CD4-positive, alpha-beta T cell treated with Interleukin-4 for 4 hours (primary cell): ENCODE data around the gene CDYL.

ENCODE experiments used
- DNase-seq: peaks from one replicate; pipeline ENCODE4 v3.0.0-alpha.2; 2020

CDYL gene

GRCh38 chr6:4885341-4885933, 109.2 kb downstream of the CDYL start:
- no peak for DNase-seq

DNA sequence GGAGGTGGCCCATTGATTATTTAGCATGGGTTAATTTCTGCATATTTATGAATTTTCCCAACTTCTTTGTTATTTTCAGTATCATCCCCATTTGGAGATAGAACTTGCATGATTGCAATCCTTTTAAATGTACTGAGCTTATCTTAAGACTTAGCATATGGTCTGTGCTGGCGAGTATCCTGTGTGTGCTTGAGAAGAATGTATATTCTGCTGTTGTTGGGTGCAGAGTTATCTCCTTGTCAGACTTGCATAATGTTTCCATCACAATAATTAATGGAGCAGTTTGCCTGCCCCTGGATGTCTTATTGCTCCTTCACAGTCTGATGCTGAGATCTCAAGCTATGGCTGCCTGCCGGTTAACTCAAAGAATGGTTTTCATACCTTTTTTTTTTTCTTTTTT, 112.6 kb downstream of the CDYL start:
- DNase-seq, result no peak

DNA sequence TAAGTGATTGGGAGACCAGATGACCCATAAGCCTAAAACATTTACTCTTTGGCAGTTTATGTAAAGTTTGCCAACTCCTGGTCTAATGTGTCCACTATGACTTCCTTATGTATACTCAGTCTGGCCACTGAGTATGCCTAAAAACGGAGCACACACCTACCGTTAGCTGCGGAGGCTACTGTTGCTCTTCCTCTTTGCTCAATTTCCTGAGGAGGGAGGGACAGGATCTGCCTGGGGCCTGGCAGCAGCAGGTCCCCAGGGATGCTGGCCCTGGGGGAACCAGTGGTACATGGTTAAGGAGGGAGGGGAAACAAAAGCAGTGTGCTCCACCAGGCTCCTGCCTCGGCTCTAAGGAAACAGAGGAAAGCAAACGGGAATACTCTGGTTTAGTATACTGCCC, 113.5 kb downstream of the CDYL start:
- DNase-seq, result no peak

GRCh38 chr6:4890191-4890590, 114.0 kb downstream of the CDYL start:
- no peak for DNase-seq

DNA sequence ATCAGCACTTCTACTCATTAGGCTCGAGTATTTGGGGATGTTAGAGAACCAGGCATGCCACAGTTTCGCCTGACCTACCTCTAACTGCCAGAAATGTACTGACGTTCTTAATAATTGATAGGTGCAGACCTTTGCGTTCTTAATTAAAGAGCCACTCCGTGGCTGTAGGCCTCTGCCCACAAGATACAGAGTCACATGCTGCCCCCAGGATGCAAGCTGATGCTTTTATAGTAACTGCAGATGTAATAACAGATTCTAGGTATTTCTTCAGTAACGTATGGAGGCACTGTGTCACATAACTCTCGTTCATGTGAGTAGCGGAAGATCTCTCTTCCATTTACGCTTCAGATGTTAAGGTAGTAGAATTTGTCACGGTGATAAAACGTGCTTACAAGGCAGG, 114.4 kb downstream of the CDYL start:
- no peak for DNase-seq

- no peak for DNase-seq
Measured at GRCh38 chr6:4891141-4891540, 114.9 kb downstream of the CDYL start.

DNA sequence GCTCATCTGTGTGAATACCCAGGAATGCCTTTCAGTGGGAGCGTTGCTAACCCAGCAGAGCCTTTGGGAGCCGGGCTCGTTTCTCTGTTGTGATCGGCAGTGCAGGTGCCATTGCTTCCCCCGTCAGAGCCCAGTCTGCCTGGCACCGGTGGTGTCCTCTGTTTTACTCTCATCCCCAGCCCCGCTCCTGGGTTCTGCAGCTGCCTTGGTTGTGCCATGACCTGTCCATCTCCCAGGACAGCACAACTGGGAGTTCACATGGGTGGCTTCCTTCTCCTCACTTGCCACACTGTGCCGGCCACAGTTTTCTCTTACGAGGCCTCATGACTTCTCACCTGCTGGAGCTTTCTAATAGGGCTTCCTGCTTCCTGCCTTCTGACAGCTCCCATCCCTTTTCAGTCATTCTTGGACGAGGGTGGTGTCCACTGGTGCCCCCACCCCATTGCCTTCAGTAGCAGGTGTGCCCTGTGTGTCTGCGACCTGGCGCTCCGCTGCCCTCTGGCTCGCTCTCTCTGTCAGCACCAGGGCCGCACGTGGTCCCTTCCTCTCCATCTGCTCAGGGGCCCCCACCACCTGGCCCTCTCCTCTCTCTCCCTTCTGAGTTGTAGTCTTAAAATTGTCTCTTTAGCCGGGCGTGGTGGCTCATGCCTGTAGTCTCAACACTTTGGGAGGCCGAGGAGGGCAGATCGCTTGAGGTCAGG, 116.7 kb downstream of the CDYL start:
- no peak for DNase-seq

- DNase-seq, result no peak
Measured at GRCh38 chr6:4894049-4894448, 117.8 kb downstream of the CDYL start.

GRCh38 chr6:4895971-4896370, 119.8 kb downstream of the CDYL start:
- DNase-seq, result no peak

- DNase-seq, result no peak
Measured at GRCh38 chr6:4896401-4896800, 120.2 kb downstream of the CDYL start.

DNA sequence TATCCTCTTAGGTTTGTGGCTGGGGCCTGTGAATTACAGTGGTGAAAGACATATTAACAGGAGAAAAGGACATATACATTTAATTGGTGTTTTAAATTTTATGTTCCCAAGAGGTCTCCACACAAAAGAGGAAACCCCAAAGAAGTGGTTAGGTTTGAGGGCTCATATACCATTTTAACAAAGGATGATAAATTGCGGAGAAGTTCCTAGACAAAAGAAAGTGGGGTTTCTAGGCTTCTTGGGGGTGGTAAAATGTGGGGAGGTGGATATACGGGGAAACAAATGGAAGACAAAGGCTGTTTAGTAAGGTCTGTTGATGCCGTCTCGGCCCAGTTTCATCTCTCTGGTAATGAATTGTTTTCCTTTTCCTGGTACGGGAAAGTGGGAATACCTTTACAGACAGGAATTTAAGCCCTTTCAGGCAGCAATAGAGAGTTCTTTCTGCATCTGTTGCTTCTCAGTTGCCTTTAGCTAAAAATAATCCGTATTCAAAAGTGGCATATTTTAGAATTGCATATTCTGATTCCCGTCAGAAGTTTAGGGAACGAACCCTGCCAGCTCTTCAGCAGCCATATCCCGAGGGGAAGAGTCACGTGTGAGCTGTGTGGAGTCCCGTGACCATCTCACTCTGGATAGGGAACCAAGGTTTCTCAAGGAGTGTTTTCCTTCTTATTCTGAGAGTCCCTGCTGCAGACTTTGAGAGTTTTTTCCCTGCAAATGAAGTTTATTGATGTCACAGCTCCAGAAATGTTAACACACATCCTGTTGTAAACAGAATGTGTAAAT, 123.2 kb downstream of the CDYL start:
- no peak for DNase-seq

DNA sequence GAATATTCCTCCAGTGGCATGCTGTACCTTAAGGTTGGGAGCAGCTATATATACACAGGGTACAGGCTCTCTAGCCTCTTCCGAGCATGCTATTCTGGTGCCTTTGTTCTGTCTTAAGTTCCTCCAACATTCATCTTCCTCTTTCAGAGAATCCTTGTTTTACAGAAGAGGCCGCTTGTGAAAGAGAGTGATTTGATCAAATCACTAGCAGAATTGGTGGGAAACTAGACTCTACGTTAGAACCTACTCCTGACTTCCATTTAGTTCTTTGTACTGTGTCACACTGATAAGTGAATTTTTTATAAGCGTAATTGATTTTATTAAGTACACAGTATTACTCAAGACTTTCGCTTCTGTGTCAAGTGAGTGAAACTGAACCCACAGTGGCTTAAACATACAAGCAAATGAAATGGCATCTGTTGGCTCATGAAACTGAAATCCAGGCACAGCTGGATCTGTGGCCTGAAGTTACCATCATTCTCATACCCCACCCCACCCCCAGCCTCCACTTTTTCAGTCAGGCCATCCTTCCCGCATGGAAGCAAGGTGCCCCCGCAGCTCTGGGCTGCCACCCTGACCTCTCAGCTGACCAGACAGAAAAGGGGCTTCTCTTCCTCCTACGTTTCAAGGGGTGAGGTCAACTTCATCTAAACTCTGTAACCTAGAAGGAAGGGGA, 125.3 kb downstream of the CDYL start:
- no peak for DNase-seq

DNA sequence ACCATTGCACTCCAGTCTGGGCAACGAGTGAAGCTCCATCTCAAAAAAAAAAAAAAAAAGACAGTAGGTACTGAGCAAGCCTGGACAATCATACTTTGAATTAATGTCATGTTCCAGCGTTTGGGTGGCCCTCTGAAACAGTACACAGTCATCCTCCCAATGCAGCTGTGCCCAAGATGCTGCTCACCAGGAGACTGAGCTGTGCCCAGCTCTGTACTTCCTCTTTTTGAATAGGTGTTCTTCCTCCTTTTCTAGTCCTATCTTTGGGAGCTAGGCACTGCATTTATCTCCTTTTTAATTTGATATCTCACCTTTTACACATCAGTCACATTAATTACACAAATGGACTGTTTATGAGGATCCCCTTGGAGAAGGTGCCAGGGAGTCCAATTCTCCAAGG, 126.2 kb downstream of the CDYL start:
- no peak for DNase-seq

- DNase-seq, result no peak
Measured at GRCh38 chr6:4903121-4903520, 126.9 kb downstream of the CDYL start.

GRCh38 chr6:4903751-4904370, 127.7 kb downstream of the CDYL start:
- no peak for DNase-seq

DNA sequence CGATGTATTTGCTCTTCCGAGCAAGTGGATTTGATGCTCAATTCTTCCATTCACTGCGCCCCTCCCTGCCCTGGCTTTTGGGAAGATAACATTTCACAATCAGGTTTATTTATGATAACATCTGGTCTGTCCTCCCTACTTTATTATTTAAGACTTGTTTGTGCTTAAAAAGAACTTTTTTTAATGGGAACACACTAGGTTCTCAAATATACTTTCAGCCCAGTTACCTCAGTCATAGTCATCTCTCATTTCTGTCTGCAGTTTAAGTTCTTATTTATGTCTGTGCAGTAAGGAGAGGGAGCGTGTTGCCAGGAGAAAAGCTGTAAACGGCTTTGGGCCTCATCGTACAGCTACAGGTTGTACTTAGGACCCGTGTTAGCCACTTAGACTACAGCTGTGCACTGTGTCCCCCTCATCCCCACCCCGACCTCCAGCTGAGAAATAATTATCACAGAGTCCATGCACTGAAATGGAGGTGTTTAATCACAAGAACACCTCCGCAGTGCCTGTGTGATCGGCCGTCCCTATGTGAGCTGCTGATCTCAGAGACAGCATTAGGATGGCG, 128.3 kb downstream of the CDYL start:
- DNase-seq, result no peak

DNA sequence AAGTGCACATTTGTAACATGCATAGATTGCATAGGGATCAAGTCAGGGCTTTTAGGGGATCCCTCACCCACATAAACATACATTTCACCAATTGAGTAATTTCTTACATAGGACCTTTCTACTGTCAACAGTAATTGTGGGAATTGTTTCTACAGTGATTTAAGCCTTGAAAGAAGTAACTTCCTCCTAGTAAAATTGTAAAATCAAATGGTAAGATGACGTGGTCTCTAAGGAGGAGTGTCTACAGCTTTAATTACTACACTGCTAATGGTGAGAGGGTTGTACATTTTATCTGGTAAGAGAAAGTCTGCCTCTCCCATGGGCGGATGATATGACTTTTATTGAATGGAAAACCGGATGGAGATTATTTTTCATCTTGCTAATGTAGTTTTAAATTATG, 129.6 kb downstream of the CDYL start:
- DNase-seq, result no peak

DNA sequence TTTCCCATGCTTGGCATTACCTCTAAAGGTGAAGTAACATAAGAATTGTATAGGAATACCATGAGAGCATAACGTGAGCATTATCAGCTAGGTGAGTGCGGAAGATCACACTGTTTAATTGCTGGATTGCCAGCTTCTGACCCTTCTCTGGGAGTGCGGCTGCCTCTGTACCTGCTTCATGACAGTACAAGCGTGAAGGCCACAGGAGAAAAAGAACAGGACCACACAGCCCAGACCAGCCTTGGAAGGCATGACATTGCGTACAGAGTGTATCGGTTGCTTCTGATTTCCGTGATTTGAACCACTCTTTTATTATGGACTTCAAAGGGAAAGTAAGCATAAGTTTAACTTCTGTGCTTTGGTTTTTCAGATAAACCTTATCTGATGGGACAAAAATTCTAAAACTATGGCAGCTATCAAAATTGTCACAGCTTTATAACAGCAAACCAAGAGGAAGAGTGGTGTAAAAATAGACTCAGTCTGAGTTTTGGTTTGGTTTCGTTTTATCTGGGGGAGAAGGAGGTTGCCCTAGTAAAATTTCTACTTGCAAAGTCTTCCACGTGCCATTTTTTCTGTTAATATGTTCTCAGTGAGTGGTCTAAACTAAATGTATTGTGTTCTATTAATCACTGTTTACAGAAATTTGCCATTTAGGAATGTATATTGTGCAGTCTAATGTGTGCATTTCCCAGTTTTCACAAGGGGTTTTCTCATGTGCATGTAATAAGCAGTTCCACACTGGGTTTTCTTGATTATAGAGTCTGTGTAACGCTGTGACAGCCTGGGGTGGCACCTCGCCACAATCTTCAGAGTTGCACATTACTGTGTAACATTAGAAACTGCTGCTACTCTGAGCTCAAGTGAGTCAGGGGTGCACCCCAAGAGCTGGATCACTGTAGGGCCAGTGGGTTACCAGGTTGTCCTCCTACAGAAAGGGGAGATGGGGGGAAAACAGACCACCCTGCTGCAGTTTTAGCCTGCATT, 130.4 kb downstream of the CDYL start:
- DNase-seq, result no peak

GRCh38 chr6:4907602-4908001, 131.4 kb downstream of the CDYL start:
- no peak for DNase-seq

GRCh38 chr6:4908062-4908461, 131.9 kb downstream of the CDYL start:
- DNase-seq, result no peak

DNA sequence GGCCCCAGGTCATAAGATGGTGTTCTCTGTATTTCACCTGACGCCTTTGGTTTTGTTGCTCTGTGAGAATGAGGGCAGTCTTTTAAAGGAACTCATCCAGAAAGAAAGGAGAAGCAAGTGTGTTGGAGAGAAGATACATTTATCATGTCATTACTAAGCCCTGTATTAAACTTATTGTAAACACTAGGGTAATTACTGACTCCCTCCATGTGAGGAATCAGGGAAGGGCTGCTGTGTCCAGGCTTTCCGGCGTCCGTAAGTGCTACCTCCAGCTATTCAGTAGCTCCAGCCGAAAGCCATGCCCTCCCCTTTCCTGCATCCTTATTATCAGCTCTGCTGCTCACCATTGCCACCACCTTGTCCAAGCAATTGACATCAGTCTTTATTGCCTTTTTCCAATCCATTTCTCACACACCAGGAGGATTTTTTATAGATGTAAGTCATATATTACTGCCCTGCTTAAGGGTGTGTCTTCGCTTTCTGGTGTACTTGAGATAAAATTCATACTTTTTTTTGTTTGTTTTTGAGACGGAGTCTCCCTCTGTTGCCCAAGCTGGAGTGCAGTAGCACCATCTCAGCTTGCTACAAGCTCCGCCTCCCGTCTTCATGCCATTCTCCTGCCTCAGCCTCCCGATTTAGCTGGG, 133.0 kb downstream of the CDYL start:
- no peak for DNase-seq
